C4-2B (cell line): ENCODE data around the gene P4HTM.

ENCODE experiments used
- ZFX ChIP-seq: fragments of 450-650 bp; IDR thresholded peaks from 2 replicates; pipeline ENCODE4 v1.6.1; 2017
- TF ChIP-seq, protein P1 (sequence below): fragments of 450-650 bp; conservative IDR thresholded peaks from 2 replicates; pipeline ENCODE4 v1.5.1; 2017; ENCODE audit warnings: mild to moderate bottlenecking

DNA sequence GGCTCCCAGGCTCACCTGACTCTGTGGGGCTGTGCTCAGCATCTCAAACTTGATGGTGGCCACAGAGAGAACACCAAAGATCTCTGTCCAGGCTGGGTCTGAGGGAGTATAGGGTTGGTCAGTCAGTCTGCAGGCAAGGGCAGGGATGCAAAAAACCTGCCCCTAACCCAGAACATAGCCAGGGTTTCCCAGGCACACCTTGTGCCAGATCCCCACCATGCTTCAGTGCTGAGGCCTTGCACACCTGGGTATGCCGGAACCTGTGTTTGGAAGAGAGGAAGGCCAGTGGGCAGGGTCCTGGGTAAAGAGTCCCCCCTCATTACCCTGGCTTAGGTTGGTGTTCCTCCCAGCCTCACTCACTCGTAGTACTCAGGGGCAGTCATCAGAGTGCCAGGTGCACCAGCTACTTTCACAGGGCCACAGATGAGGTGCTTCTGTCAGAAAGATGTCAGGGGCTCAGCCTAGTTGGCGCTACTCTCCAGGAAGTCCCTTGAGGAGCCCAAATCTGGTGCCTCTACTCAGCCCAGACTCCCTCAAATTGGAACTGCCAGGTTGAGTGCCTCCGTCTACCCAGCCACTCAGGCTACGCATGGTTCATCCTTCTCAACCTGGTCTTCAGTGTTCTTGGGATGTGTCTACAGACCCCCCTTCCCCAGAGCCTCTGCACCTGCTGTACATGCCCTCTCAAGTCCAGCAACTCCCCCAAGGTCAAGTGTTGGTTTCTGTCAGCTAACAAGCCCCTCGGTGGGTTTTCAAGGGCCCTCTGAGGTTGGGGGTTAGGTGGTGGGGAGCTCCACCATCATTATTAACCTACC, 26.6 kb downstream of the P4HTM start:
- TF ChIP-seq, protein P1, sequence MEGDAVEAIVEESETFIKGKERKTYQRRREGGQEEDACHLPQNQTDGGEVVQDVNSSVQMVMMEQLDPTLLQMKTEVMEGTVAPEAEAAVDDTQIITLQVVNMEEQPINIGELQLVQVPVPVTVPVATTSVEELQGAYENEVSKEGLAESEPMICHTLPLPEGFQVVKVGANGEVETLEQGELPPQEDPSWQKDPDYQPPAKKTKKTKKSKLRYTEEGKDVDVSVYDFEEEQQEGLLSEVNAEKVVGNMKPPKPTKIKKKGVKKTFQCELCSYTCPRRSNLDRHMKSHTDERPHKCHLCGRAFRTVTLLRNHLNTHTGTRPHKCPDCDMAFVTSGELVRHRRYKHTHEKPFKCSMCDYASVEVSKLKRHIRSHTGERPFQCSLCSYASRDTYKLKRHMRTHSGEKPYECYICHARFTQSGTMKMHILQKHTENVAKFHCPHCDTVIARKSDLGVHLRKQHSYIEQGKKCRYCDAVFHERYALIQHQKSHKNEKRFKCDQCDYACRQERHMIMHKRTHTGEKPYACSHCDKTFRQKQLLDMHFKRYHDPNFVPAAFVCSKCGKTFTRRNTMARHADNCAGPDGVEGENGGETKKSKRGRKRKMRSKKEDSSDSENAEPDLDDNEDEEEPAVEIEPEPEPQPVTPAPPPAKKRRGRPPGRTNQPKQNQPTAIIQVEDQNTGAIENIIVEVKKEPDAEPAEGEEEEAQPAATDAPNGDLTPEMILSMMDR, result no peak
- TF ChIP-seq ZFX, result no peak
